Activated T-helper 17 cell treated with anti-CD3 and anti-CD28 coated beads, Interleukin-2, amount 50 U/mL, for 72 hours (primary cell): Measurements from ENCODE around the gene WASHC4. TPM values are rescaled to one million over a fixed set of nuclear protein-coding genes. Genes with fewer than 3 reads are reported as not detected.

Source experiments
- ATAC-seq: fragments of 150-1000 bp; cut with Tn5 transposase; replicated peaks from 2 replicates; pipeline ENCODE4 v1.10.0; 2021; ENCODE audit warnings: mild to moderate bottlenecking, moderate library complexity
- H3K27ac Mint-ChIP-seq: one replicate; pipeline ENCODE4 v1.8.0; 2022; ENCODE audit warnings: mixed read lengths
- H3K27me3 Mint-ChIP-seq: one replicate; pipeline ENCODE4 v1.8.0; 2022; ENCODE audit warnings: mixed read lengths
- H3K36me3 Mint-ChIP-seq: one replicate; pipeline ENCODE4 v1.8.0; 2022; ENCODE audit warnings: low read depth, mild to moderate bottlenecking, mixed read lengths
- H3K4me1 Mint-ChIP-seq: one replicate; pipeline ENCODE4 v1.8.0; 2022; ENCODE audit warnings: mixed read lengths
- H3K4me3 Mint-ChIP-seq: one replicate; pipeline ENCODE4 v1.8.0; 2022; ENCODE audit warnings: mild to moderate bottlenecking, mixed read lengths
- H3K9me3 Mint-ChIP-seq: one replicate; pipeline ENCODE4 v1.8.0; 2022; ENCODE audit warnings: mixed read lengths
- total RNA-seq, 2 donors: library from RNA; stranded (reverse); gene quantifications; one replicate each; pipeline ENCODE4 v1.2.3, GENCODE V29; 2022

Gene WASHC4
- total RNA-seq, 2 donors from 2014 or later = 41.0 to 47.7 TPM

DNA sequence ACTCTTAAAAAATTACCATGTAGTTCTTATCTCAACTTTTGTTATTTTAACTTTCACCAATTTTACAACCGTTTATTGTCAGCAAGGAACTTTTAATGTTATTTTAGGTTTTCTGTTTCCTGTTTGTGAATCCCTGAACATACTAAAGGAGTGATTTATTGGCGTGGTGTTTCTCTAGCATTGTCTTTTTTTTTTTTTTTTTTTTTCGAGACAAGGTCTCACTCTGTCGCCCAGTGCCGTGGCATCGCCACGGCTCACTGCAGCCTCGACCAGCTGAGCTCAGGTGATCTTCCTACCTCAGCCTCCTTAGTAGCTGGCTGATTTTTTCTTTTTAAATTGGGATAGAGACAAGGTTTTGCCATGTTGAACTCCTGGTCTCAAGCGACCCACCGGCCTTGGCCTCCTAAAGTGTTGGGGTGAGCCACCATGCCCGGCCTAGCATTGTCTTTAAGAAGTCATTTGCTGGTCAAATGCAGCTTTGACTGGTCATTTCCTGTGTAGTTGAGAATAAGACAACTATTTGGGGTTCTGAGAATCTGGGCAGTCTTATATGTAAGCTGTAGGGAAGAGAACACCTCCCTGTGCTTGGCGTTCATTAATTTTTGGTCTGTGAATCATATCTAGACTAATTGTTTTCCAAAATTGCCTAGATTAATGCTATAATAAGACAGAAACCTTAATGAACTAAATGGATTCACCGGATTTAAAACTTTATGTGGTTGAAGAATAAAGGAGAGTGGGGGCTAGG is 2.1 kb downstream of the WASHC4 start:
- Mint-ChIP-seq H3K27ac (peak overlapping the region; percentile 85), H3K4me1 (peaks cover 23% of the 10 kb centered on the region), H3K4me3 (peak overlapping the region; percentile 99), H3K36me3 (peaks cover 43% of the 10 kb centered on the region), H3K27me3 (peaks cover 9% of the 10 kb centered on the region), H3K9me3 (no peaks in the 10 kb centered on the region)
- ATAC-seq = no peak

DNA sequence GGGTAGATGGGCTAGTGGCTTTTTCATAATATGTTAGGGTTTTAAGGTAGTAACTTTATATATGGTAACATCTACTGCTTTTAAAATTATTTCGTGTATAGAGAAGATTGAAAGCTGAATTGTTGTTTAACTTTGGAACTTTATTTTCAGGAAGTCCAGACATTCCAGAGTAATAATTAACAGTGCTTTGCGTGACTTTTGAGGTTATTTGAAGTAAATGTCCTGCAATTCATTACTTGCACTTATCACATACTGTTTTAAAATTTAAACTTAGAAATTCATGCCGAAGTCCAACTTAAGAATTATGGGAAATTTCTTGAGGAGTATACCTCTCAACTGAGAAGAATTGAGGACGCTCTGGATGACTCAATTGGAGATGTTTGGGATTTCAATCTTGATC is 3.3 kb downstream of the WASHC4 start:
- Mint-ChIP-seq H3K4me3 (peak overlapping the region; percentile 99), H3K4me1 (peaks cover 23% of the 10 kb centered on the region), H3K36me3 (peaks cover 55% of the 10 kb centered on the region), H3K27ac (no peak overlapping the region), H3K27me3 (peaks cover 5% of the 10 kb centered on the region), H3K9me3 (no peaks in the 10 kb centered on the region)
- ATAC-seq = no peak

DNA sequence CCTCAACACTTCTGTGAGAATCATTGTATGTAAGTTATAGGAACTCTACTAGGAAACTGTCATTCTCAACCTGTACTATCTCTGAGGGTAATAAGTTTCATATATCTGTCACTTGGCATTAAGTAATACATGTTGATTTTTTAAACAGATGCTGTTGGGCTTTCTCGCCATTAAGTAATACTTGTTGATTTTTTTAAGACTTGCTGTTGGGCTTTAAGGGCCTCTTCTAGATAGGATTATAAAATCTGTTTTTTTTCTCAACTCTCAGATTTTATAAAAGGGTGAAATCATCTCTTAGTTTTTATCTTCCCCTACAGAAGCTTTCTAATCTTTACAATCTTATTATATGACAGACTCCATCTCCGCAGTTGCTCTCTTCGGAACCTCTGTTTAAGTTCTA is 5.6 kb downstream of the WASHC4 start:
- Mint-ChIP-seq H3K4me3 (no peak overlapping the region), H3K9me3 (no peaks in the 10 kb centered on the region), H3K27me3 (no peaks in the 10 kb centered on the region), H3K36me3 (peaks cover 77% of the 10 kb centered on the region), H3K27ac (peak overlapping the region; percentile 20), H3K4me1 (peaks cover 23% of the 10 kb centered on the region)
- no peak for ATAC-seq

DNA sequence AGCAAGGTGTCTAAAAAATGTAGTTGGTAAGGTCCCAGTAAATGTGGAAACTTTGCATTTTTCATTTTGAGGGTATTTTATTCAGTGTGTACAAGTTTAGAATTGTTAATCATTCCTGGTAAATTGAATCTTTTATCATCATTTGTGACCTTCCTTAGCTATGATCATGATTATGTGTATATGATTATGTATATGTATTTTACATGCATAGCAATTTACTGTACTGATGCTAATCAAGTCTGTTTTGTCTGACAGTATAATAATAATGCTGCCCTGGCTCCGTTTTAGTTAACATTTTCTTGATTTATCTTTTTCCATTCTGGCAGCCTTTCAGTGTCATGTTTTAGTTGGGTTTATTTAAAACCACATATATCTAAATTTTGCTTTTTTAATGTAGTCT is 9.4 kb downstream of the WASHC4 start:
- peaks cover 98% of the 10 kb centered on the region for H3K36me3 Mint-ChIP-seq
- no peaks in the 10 kb centered on the region for H3K27me3 Mint-ChIP-seq
- peaks cover 14% of the 10 kb centered on the region for H3K4me1 Mint-ChIP-seq
- no peak overlapping the region for H3K27ac Mint-ChIP-seq
- H3K9me3 Mint-ChIP-seq = no peaks in the 10 kb centered on the region
- no peak for ATAC-seq
- H3K4me3 Mint-ChIP-seq = no peak overlapping the region

- Mint-ChIP-seq H3K9me3 (no peaks in the 10 kb centered on the region), H3K27ac (no peak overlapping the region), H3K36me3 (peaks cover 99% of the 10 kb centered on the region), H3K27me3 (no peaks in the 10 kb centered on the region), H3K4me1 (no peaks in the 10 kb centered on the region), H3K4me3 (no peak overlapping the region)
- no peak for ATAC-seq
These were observed 13.0 kb downstream of the WASHC4 start for GRCh38 chr12:105120551-105120950.

GRCh38 chr12:105138248-105138647 is 30.7 kb downstream of the WASHC4 start:
- Mint-ChIP-seq H3K36me3 (peaks cover 98% of the 10 kb centered on the region), H3K27me3 (no peaks in the 10 kb centered on the region), H3K4me3 (no peak overlapping the region), H3K9me3 (no peaks in the 10 kb centered on the region), H3K4me1 (peaks cover 6% of the 10 kb centered on the region), H3K27ac (no peak overlapping the region)
- no peak for ATAC-seq

DNA sequence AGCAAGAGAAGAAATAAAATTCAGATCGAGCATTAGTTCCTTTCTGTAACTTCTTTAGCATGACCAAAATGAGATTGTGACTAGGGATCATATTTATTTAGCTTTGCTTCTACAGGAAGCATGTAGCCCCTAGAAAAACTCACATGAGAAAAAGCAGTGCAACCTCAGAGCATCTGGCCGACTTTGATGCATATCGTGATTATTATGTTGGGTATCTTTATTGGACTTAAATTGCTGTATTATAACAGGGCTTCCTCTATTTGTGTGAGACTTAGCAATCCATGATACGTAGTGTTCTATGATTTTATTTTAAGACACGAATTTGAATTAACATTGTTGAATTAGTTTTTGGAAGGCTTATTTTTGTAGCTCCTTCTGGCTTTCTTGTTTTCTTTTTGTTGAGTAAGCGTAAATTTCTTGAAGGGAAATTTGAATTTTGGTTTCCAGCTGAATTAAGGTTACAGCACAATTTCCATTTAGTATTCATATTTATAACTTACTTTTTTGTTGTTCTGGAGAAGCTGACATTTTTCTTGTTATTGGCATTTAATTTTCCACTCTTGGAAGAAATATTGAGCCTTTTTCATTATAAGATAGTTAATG is 33.9 kb downstream of the WASHC4 start:
- Mint-ChIP-seq H3K9me3 (no peaks in the 10 kb centered on the region), H3K36me3 (peaks cover 88% of the 10 kb centered on the region), H3K4me3 (no peak overlapping the region), H3K4me1 (no peaks in the 10 kb centered on the region), H3K27ac (no peak overlapping the region), H3K27me3 (no peaks in the 10 kb centered on the region)
- ATAC-seq = no peak

GRCh38 chr12:105142259-105142658 is 34.7 kb downstream of the WASHC4 start:
- Mint-ChIP-seq H3K36me3 (peaks cover 88% of the 10 kb centered on the region), H3K27me3 (no peaks in the 10 kb centered on the region), H3K9me3 (no peaks in the 10 kb centered on the region), H3K4me1 (no peaks in the 10 kb centered on the region), H3K27ac (no peak overlapping the region), H3K4me3 (no peak overlapping the region)
- ATAC-seq = no peak

GRCh38 chr12:105156260-105156659 is 48.7 kb downstream of the WASHC4 start:
- H3K27me3 Mint-ChIP-seq = no peaks in the 10 kb centered on the region
- no peak overlapping the region for H3K27ac Mint-ChIP-seq
- H3K4me1 Mint-ChIP-seq = no peaks in the 10 kb centered on the region
- ATAC-seq = no peak
- H3K9me3 Mint-ChIP-seq = no peaks in the 10 kb centered on the region
- peaks cover 94% of the 10 kb centered on the region for H3K36me3 Mint-ChIP-seq
- no peak overlapping the region for H3K4me3 Mint-ChIP-seq

- Mint-ChIP-seq H3K4me3 (no peak overlapping the region), H3K27me3 (no peaks in the 10 kb centered on the region), H3K36me3 (peaks cover 92% of the 10 kb centered on the region), H3K4me1 (no peaks in the 10 kb centered on the region), H3K27ac (no peak overlapping the region), H3K9me3 (no peaks in the 10 kb centered on the region)
- no peak for ATAC-seq
These were observed 50.1 kb downstream of the WASHC4 start for GRCh38 chr12:105157606-105158005.

DNA sequence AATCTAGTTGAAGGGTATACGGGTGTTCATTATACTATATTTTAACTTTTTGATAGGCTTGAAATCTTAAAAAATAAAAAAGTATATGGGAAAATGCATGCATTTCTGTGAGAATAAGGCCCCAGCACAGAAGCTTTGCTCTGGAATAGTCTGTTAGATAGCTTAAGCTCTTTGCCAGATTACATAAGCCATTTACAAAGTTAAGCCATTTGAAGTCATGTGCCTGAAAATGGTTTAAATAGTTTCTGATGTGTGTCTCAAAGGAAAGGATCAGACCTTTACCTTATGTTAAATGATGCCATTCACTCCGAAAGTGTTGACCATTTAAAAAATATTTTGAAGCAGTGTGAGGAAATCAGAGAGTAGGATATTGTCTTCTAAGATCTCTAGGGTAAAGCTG is 51.3 kb downstream of the WASHC4 start:
- no peaks in the 10 kb centered on the region for H3K9me3 Mint-ChIP-seq
- no peaks in the 10 kb centered on the region for H3K4me1 Mint-ChIP-seq
- peak overlapping the region; percentile 2 for H3K27ac Mint-ChIP-seq
- H3K4me3 Mint-ChIP-seq = no peak overlapping the region
- no peaks in the 10 kb centered on the region for H3K27me3 Mint-ChIP-seq
- ATAC-seq = no peak
- peaks cover 90% of the 10 kb centered on the region for H3K36me3 Mint-ChIP-seq

GRCh38 chr12:105162174-105162573 is 54.6 kb downstream of the WASHC4 start:
- Mint-ChIP-seq H3K27ac (no peak overlapping the region), H3K9me3 (no peaks in the 10 kb centered on the region), H3K27me3 (no peaks in the 10 kb centered on the region), H3K4me3 (no peak overlapping the region), H3K36me3 (peaks cover 89% of the 10 kb centered on the region), H3K4me1 (no peaks in the 10 kb centered on the region)
- no peak for ATAC-seq

DNA sequence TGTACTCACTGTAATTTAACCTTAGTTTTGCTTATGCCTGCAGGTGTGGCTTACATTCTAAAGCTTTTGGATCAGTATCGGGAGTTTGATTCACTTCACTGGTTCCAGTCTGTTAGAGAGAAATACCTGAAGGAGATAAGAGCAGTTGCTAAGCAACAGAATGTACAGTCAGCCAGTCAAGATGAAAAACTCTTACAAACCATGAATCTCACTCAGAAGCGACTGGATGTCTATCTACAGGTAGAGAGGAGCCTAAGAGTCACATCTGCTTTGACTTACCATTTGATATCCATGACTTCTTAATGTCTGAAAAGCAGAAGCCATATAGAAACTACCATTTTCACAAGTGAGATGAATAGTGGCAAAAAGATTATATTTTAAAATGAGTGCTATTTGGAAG is 56.5 kb downstream of the WASHC4 start:
- Mint-ChIP-seq H3K36me3 (peaks cover 91% of the 10 kb centered on the region), H3K4me3 (no peak overlapping the region), H3K27me3 (no peaks in the 10 kb centered on the region), H3K9me3 (no peaks in the 10 kb centered on the region), H3K27ac (peak overlapping the region; percentile 69), H3K4me1 (no peaks in the 10 kb centered on the region)
- ATAC-seq = peak; percentile 51

DNA sequence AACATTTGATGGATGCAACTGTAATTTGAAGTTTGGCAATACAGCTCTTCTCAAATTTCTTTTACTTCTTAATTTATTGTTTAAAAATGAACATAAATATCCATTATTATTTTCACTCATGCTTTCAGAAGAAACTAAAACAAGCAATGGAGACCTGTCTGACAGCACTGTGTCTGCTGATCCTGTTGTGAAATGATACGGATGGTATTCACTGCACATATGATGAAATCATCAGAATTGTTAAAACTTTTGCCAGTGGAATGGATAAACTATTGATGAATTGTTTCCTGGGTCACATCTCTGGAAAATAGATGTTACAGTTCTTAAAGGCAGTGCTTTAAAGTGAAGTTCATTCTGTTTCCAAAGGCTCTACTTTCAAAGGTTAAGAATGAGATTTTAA is 59.2 kb downstream of the WASHC4 start:
- ATAC-seq = no peak
- H3K36me3 Mint-ChIP-seq = peaks cover 84% of the 10 kb centered on the region
- H3K4me3 Mint-ChIP-seq = no peak overlapping the region
- H3K4me1 Mint-ChIP-seq = no peaks in the 10 kb centered on the region
- H3K27ac Mint-ChIP-seq = no peak overlapping the region
- H3K9me3 Mint-ChIP-seq = no peaks in the 10 kb centered on the region
- H3K27me3 Mint-ChIP-seq = no peaks in the 10 kb centered on the region

GRCh38 chr12:105167346-105167745 is 59.8 kb downstream of the WASHC4 start:
- no peak for ATAC-seq
- Mint-ChIP-seq H3K9me3 (no peaks in the 10 kb centered on the region), H3K4me3 (no peak overlapping the region), H3K36me3 (peaks cover 81% of the 10 kb centered on the region), H3K27ac (no peak overlapping the region), H3K4me1 (no peaks in the 10 kb centered on the region), H3K27me3 (no peaks in the 10 kb centered on the region)
